CD4-positive, alpha-beta T cell treated with Interleukin-12 subunit alpha and Interleukin-12 subunit beta, for 1 hour (primary cell): ENCODE data around the gene COL18A1.

Source experiments
- DNase-seq: peaks from one replicate; pipeline ENCODE4 v3.0.0-alpha.2; 2020

COL18A1 gene

GRCh38 chr21:45403133-45403824 is 1.7 kb upstream of the COL18A1 start:
- no peak for DNase-seq

DNA sequence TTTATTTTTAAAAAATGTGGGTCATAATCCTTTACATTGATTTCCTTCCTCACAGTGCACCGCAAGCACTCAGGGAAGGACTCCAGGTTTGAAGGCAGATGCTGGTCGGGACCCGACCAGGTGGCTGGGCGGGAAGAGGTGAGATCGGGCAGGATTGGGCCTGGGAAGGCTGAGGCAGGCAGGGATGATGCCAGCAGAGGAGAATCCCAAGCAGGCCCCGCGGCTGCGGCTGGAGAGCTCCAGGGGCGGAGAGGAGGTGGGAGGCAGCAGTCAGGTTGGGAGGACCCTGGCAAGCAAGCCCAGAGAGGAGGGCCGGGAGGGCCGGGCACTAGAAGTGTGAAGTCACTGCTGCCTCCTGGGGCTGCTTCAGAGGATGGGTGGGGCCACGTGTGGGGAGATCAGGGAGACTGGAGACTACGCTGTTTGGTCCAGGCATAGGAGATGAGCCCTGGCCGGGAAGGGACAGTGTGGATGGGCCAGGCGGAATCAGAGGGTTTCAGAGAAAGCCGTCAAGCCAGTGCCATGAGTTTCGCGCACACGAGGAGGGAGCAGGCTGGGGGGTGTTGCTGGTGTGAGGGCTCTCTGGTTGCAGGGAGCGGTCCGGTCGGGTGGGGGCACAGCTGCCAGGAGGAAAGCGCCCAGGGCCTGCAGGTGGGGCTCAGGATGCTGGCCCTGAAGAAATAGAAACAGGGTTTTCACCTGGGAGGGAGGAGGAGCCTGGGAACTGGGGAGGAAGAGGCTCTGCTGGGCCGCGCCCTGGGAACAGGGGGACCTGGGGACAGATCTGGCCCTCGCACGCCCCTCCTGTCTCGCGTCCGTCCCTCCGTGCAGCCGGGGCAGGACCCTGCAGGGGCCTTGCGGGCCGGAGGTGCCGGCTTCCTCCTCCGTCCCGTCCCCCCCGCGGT is 888 bp upstream of the COL18A1 start:
- DNase-seq, result no peak

GRCh38 chr21:45405271-45405818 is 380 bp downstream of the COL18A1 start:
- no peak for DNase-seq

DNA sequence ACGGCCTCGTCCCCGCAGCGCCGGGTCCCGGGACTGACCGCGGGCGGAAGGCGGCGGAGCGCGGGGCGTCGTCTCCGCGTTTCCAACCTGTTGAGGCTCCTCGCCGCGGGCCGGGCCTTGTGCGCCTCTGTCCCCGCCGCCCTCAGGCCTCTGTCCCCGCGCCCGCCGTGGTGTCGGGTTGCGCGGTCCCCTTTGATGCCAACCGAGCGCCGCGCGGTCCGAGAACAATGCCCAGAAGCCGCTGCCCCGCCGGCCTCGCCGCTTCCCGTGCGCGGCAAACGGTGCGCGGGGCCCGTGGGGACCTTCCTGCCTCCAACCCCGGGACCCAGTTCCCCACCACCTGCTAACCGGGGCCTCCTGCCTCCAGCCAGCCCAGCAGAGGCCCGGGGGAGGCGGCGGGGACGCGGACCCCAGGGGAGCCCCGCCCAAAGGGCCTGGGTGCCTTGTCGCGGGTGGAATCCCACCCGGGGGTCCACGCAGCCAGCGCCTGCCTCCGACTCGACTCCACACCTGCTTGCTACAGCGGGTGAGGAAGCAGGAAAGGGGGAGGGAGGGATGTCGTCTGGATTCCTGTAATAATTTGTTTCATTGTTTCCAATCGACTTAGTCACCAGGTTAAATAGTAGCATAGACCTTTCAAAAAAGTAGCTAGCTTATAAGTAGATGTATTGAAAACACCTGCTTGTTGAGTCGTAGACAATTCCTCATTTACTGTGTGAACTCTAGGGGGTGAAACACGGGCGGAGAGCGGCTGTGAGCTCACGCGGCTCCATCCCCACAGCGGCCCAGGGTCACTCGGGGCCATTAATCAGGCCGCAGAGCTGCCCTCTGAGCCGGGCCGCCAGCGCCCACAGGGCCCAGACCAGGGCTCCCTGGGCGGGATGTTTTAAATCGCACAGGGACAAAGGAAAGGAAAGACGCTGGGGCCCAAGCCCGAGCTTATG is 1.1 kb downstream of the COL18A1 start:
- no peak for DNase-seq

- no peak for DNase-seq
Measured at GRCh38 chr21:45406801-45407628, 2.0 kb downstream of the COL18A1 start.

DNA sequence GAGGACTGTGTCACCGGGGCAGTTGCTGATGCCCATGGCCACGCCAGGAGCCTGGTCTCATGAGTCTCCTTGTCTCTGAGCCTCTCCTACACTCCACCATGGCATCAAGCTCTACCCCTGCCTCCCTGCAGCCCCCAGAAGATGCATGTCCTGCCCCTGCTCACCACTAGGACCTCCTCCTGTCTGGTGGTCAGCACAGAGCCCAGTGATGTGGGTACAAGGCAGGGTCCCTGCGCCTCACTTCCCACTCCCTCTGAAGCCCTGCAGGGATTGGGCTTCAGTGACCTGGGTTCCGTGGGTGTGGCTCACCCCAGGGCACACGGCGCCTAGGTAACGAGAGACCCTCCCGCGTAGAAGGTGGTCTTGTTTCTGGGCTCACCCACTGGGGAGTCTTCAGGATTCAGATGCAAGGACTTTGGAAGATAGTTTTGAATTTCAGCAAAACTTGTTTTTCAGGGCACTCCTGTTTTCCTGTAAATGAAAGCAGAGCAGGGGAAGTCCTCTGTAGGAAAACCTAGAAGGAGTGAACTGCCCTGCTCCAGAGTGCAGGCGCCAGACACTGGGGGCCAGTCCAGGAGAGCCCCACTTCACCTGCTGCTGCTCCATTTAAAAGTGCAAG is 2.8 kb downstream of the COL18A1 start:
- DNase-seq, result no peak

- no peak for DNase-seq
Measured at GRCh38 chr21:45408271-45408791, 3.4 kb downstream of the COL18A1 start.

- no peak for DNase-seq
Measured at GRCh38 chr21:45408801-45409261, 3.9 kb downstream of the COL18A1 start.

GRCh38 chr21:45409466-45410150 is 4.6 kb downstream of the COL18A1 start:
- no peak for DNase-seq

- no peak for DNase-seq
Measured at GRCh38 chr21:45410151-45410864, 5.3 kb downstream of the COL18A1 start.

- DNase-seq, result no peak
Measured at GRCh38 chr21:45410865-45411809, 6.2 kb downstream of the COL18A1 start.

GRCh38 chr21:45411810-45412206 is 6.8 kb downstream of the COL18A1 start:
- no peak for DNase-seq

GRCh38 chr21:45412491-45412890 is 7.5 kb downstream of the COL18A1 start:
- DNase-seq, result no peak

- no peak for DNase-seq
Measured at GRCh38 chr21:45412909-45413611, 8.1 kb downstream of the COL18A1 start.

- no peak for DNase-seq
Measured at GRCh38 chr21:45413922-45414321, 9.0 kb downstream of the COL18A1 start.

DNA sequence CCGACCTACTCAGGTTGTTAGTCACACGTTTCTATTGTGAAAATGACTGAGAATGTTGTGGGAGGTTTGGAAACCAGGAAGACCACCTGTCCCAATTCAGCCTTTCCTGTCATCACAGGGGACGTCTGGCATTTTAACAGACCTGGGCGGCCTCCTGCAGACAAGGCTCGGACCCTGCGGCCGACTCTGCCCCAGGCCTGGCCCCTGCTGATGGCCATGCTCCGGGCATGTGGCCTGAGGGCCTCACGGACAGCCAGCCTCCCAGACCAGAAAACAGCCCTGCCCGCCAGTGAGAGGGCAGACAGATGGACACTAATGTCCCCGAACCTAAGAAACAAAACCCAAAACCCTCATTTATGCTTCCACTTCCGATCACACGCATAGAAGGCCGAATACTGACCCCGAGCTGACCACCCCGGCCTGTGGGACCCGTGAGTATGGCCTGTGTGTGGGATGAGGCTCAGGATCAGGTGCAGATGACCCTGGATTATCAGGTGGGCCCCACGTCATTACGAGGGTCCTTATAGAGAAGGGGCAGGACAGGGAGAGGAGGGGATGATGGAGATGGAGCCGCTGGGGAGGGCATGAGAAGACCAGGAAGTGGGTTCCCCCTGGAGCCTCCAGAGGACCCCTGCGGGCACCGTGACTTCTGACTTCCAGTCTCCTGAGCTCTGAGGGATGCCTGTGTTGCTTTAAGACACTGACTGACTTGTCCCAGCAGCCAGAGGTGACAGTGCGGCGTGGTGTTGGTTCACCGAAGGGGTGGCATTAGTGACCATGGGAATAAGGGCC is 9.6 kb downstream of the COL18A1 start:
- no peak for DNase-seq
